OCI-M2 (cell line): ENCODE data around the gene RAB26.

ENCODE experiments used
- DNase-seq: peaks from one replicate; lab custom pipeline; 2025; ENCODE audit not compliant: unreplicated experiment; lab: John Stamatoyannopoulos, UW

Gene RAB26

DNA sequence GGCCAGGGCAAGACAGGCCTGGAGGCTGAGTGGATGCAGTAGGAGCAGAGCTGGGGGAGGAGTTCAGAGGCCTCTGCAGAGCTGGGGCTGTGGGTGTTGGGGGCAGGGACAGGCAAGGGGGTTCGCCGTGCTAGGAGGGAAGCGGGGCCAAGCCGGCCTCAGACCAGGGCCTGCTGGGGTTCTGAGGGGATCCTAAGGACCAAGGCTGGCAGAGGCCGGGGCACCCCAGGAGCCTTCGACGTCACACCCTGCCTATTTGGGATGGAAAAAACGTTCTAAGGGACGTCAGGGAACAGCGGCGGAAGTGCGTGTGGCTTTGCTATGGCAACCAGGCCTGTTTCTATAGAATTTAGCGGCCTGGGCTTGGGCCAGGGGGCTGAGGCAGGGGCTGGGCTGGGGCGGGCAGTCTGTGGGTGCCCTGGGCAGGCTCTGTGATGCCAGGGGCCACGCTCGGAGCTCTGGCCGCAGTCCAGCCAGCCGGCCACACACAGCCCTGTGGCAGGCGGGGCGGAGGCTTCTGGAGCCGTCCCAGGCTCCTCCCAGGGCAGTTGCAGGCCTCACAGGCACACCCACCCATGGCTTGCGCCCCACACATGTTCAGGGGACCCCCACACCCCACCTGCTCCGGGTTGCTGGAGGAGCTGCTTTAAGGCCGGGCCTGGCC is 10.9 kb downstream of the RAB26 start:
- DNase-seq, result no peak

DNA sequence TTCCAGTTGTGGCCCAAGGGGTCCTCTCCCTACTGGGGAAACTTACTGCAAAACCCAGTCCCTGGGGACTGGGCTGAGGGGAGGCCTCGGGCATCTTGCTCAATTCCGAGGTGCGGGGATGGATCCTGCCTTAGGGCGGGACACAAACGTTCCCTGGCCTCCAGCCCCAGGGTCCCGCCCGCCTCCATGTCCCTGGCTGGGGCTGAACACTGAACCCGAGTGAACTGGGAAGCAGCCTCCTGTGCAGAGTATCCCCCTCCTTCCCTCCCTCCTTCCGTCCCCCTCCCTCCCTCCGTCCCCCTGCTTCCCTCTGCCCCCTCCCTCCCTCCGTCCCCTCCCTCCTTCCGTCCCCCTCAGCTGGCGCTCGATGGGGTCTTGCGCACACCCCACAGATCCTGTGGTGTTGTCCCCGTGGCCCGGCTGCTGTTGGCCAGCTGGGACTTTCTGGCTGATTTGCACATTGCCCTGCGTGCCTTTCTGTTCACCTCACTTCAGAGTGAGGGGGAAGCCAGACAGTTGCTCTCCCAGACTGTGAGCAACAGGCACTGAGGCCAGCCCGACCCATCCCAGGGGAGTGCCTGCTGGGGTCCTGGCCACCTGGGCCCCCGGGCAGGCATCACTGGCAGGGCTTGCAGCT is 12.6 kb downstream of the RAB26 start:
- no peak for DNase-seq

DNA sequence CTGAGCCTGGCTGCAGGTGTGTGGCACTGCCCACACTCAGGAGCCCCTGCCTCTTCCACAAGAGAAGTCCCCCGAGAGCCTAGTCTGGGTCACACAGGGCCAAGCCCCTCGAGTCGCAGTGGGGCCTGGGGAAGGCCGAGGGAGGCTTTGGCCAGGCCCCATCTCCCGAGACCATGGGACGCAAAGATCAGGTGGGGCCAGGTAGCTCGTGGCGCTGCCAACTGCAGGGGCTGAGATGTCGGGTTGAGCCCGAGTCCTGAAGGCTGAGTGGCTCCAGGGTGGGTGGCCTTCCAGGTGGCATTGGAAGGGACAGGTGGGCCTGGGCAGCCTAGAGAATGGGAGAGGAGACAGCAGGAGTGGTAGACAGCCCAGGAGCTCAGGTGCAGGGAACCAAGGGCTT is 13.5 kb downstream of the RAB26 start:
- no peak for DNase-seq

DNA sequence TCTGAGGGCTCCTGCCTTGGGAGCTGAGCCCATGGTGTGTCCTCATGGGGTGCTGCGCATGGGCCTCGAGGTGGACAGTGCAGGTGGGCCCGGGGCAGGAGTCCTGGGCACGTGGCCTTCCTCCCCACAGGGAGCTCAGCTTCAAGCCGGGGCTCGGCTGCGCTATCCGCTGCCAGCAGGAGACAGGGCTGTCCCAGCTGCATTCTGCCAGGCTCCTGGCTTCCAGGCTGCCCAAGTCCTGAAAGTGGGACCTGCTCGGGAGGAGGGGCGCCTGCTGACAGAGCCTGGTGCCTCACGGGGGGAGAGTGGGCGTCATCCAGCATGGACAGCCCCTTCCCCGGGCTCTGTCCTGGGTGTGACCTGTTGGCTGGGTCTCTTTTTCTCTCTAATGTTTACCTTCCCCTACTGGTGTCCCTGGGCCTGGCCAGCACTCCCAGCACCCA is 14.3 kb downstream of the RAB26 start:
- no peak for DNase-seq

DNA sequence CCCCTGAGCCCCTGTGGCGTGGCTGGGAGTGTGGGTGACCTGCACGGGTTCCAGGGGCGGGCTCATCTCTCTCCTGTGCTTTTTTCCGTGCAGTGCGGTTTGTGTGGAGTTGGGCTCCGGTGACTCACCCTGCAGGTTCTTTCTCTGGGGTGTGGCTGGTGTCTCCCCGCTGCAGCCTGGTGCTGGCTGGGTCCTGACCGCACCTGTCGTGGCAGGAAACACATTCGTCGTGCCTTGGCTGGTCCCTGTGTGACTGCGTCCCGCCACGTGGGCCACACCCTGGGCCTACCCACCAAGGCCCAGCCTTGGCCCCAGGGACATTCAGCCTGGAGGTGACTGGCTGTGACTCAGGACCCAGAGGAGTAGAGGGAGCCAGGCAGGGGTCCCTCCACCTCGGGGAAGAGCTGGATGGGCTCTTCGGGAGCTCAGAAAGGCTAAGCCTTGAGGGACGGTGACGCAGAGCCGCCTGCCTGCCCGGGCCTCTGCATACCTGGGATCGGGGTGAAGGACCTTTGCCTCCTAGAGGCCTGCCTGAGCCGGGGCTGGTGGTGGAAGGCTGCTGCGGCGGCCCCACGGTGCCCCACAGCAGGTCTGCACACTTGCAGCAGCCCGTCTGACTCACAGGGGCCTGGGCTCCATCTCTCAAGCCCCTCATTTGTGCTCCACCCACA is 14.9 kb downstream of the RAB26 start:
- no peak for DNase-seq

DNA sequence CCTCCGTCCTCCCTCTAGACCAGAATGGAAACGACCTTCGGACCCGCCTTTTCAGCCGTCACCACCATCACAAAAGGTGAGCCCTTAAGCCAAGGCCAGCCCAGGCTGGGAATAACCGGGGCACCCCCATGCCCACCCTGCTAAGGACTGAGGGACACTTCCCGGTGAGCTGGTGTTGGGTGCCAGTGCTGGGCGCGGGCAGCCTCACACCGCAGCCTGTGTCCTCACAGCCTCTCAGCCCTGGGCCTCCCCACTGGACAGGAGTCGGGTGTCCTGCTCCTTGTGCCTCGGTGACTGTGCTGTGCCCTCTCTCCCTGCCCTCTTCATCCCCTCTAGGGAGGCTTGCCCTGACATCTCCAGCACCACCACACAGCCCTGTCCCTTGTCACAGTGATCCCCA is 17.4 kb downstream of the RAB26 start:
- no peak for DNase-seq

DNA sequence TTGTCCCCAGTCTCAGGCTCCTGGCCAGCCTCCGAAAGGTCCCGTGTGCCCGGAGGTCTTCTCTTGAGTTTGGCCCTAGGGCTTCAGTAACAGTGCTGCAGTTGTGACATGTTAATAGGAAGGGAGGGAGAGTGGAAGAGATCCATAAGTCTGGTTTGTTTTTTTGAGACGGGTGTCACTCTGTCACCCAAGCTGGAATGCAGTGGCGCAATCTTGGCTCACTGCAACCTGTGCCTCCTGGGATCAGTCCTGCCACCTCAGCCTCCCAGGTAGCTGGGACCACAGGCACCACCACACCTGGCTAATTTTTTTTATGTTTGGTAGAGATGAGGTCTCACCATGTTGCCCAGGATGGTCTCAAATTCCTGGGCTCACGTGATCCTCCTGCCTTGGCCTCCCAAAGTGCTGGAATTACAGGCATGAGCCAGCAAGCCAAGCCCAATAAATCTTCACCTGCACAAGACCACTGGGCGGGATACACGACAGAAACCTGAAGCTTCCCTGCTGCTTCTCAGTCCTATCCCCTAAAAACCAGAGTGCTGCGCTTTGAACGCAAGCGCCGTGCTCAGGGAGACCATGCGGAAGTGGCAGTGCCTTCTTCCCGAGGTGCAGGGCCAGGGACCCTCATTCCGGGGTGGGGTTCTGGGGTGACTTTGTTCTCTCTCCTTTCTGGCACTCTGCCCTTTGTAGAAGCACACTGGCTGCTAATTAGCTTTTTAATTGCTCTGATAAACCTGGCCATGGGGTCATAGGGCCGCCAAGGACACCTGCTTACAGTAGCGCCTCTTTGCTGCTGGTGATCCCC is 18.0 kb downstream of the RAB26 start:
- DNase-seq, result no peak

DNA sequence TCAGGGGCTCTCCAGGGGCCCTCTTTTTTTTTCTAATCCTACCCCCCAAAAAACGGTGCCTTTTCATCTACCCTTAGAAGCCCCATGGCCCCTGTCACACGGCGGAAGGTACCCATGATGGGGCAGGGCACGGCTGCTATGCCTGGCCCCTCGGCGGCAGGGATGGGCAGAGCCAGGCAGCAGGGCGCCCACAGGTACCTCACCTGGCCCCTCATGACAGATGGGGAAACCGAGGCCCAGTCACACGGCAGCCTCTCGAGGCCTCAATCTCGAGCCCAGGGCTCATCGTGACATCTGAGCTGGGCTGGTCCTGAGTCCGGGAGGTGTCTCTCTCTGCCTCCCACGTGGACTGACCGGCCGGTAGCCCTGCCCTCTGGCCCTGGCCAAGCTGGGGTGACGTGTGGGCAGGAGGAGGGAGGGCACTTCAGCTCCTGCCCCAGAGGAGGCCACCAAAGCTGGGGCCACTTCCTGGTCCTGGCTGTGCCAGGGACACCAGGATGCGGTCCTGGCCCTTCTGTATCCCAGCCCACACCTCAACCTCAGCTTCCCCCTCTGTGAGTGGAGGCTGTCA is 18.7 kb downstream of the RAB26 start:
- DNase-seq, result no peak

DNA sequence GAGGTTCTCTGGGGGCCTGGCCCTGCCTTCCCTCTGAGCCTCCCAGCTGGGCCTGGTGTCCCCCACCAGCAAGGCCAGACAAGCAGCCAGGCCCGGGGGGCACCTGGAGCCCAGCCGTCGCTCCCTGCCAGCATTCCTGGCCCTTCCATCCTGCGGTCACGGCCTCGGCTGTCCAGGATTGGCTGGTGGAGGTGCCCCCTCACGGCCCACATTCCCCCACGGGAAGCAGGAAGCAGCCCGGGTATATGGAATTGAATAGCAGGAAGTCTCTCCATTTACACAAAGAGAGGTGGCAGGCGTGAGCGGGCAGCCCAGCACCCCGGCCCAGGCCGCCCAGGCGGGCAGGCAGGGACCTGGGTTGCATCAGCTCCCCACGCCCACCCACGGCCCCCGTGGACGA is 21.7 kb downstream of the RAB26 start:
- DNase-seq, result no peak

DNA sequence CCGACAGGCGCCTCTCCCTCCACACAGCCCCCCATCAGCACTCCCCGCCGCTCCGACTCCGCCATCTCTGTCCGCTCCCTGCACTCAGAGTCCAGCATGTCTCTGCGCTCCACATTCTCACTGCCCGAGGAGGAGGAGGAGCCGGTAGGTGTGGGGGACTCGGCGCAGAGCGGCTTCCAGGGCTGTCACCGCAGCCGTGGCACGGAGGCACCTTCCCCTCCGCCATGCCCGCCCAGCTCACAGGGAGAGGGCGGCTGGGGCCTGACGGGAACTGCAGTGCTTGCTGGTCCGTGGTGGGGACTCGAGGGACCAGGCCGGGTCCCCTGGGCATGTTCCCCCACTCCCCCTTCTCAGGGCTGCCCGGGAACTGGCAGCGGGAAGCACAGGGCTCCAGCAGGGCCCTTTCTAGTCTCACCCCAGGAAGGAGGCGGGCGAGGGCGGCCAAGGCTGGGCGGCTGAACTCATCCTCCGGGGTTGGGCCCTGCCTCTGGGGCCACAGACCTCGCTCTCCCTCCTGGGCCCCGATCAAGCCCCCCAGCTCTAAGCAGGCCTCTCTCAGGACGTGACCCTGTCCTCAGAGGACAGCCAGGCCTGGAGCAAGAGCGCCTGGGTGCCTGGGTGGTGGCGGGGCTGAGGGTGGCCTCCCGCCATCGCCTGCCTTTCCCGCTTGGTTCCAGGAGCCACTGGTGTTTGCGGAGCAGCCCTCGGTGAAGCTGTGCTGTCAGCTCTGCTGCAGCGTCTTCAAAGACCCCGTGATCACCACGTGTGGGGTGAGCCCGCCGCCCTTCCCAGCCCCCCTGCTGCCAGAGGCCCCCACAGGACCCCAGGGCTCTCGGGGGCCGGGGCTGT is 22.4 kb downstream of the RAB26 start:
- no peak for DNase-seq

DNA sequence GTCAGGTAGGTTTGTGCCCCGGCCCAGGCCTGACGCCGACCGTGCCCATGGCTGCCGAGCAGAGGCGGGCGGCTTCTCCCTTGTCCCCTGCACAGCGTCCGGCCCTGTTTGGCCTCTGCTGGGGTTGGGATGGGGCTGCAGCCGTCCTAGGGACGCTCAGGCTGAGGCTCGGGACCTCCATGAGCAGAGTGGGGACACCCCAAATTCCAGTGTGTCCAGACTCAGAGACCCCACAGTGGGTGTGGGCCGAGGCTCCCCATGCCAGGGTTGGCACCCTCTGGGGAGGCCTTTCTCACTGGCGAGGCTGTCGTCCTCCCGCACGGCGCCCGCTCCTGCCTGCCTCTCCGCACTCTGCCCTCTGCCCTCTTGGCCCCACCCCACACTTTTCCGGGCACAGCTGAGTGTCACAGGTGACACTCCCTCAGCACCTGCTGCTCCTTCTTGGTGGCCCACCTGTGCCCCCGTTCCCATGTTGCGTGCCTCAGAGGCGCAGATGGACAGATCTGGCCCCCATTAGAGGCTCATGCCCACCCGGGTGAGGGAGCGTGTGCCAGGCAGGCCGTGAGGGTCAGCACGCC is 23.3 kb downstream of the RAB26 start:
- DNase-seq, result no peak

DNA sequence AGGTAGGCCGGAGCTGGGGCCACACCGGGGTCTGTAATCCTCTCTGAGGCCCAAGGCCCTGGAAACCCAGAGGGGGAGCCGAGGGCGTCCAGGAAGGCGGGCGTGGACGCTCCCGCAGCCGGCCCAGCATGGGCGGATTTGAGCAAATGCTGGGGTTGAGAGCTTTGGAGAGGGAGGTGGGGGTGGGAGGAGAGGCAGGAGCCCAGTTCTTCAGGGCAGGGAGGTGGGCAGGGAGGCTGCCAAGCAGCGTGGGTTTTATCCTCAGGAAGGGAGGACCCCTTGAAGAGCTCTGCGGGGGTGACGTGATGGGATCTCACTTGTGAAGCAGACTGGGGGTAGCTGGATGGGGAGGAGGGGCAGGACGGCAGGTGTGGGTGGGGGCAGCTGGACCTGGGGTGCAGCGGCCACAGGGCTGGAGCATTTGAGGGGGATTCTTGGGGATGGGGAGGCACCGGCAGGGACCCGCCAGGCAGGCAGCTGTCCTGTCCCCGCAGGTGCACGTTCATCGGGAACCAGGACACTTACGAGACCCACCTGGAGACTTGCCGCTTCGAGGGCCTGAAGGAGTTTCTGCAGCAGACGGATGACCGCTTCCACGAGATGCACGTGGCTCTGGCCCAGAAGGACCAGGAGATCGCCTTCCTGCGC is 24.4 kb downstream of the RAB26 start:
- no peak for DNase-seq

DNA sequence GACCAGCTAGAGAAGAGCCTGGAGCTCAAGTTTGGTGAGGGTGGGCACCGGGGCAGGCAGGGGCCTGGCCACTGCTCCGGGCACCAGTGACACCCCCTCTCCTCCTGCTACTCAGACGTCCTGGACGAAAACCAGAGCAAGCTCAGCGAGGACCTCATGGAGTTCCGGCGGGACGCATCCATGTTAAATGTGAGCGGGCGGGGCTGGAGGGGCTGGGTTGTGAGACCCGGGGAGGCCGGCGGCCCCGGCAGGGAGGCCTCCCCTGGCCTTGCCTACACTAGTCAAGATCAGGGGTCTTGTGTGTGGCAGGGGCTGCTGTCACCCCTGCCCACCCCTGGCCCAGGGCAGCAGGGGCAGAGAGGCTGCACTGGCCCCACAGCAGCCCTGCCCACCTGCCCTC is 24.9 kb downstream of the RAB26 start:
- DNase-seq, result no peak

DNA sequence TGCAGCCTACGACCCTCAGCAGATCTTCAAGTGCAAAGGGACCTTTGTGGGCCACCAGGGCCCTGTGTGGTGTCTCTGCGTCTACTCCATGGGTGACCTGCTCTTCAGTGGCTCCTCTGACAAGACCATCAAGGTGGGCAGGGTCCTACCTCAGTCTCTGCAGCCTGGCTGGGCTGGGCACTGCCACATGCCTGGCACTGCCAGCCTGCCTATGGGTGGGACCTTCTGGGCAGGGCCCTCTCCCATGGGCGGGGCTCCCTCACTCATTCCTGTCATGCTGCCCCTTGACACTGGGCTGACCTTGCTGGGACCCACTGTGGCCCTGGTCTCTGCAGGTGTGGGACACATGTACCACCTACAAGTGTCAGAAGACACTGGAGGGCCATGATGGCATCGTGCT is 25.5 kb downstream of the RAB26 start:
- DNase-seq, result no peak

DNA sequence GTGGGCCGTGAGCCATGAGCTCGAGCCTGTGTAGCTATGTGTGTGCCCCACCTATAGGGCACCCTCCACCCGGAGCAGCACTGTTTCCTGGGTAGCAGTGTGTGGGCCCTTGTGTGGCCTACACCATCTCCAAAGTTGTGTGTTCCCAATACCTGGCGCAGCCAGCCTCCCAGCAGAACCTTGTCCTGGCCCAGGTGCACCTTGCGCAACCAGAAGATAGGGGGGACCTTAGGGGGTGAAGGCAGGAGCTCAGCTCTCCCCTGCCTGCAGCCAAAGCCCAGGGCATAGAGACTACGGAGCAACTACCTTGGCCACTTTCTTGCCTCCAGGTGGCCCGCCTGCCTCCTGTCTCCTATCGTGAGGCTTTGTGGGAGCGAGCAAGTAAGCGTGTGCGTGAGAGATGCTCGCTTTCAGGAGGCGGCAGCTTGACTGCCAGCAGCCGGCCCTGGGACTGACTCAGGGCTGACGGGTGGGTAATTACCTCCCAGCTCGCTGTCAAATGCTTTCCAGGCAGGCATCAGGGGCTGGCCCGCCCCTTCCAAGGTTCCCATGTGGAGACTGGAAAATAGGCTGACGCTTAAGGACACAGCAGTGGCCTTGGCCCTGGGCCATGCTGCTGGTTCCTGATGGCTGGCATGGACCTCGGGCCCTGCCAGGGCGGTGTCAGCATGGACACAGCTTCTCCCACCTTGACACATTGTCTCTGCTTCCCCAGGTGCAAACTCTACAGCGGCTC is 26.1 kb downstream of the RAB26 start:
- DNase-seq, result no peak

DNA sequence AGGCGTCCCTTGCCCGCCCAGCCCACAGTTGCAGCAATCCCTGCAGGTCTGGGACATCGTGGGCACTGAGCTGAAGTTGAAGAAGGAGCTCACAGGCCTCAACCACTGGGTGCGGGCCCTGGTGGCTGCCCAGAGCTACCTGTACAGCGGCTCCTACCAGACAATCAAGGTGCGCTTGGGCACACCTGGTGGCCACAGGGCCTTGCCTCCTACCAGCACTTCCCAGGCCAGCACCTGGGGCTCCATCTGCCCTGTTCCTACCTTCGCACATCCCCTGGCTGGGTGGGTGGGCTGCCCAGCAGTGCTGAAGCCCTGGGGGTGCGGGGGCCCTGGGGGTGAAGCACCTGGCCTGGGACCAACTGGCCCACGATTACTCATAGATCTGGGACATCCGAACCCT is 27.0 kb downstream of the RAB26 start:
- no peak for DNase-seq

DNA sequence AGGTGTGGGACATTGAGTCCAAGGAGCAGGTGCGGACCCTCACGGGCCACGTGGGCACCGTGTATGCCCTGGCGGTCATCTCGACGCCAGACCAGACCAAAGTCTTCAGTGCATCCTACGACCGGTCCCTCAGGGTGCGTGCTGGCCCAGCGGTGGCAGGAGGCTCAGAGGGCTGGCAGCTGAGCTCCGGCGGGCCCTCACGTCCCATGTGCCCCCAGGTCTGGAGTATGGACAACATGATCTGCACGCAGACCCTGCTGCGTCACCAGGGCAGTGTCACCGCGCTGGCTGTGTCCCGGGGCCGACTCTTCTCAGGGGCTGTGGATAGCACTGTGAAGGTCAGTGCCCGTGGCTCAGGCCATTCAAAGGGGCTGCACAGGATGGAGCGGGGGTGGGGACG is 27.6 kb downstream of the RAB26 start:
- DNase-seq, result no peak

DNA sequence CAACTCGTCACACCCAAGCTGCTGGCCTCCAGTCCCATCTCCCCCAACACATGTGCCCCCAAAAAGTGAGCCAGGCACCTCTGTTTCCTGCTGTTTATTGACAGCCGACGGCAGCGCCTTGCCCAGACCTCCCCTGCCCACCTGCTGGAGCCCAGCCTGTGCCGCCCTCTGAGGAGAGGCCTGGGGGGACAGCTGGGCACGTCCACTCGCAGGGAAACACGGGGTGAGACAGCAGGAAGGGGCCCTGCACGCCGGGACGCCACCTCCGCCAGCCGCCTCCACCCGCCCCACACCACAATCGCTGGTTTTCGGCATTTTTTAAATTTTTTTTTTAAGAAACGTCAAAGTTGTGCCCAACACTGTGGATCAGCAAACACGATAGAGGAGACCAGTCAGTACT is 28.7 kb downstream of the RAB26 start:
- DNase-seq, result no peak

DNA sequence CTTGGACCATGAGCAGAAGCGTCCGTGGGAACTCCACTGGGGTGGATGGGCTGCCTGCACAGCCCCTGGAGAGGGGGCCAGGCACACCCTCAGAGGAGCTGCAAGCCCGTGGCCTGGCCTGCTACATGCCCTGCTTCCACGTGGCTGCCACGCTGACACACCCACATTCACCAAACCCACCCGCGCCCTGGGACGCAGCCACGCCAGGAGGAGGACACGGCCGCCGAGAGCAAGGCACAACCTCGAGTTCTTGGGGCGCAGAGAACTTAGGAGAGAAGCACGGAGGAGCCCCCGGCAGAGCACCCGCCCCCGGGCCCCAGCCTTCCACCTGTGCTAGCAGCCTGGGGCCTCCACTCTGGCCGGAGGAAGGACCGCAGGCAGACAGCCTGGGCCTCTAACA is 29.1 kb downstream of the RAB26 start:
- DNase-seq, result no peak
